CD4-positive, alpha-beta T cell treated with Interleukin-17A for 4 hours (primary cell): ENCODE data around the gene PGA4.
"Not testable (repeated sequence)": the region's sequence is repeated elsewhere in the genome, so short reads cannot be mapped to it uniquely, and the experiment has no call there.

ENCODE experiments used
- DNase-seq: peaks from one replicate; pipeline ENCODE4 v3.0.0-alpha.2; 2020; ENCODE audit warnings: mixed read lengths

PGA4 gene

GRCh38 chr11:61207636-61208310, 14.4 kb upstream of the PGA4 start:
- DNase-seq = not testable (repeated sequence)

DNA sequence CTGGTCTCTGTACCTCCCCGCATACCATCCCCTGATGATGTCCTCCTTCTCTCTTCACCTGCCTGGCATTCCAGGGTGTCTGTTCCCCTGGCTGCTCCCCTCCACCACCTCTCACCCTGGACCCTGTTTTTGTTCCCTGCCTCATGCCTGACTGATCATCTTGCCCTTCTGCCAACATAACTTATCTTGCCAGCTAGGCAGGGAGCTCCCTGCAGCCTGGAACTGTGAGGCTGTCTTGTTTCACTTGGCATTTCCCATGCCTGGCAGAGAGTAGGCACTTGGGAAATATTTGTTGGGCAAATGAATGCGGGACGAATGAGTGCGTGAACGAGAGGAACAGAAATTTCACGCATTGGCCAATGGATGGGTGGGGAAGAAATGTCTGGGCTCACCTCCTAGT, 11.5 kb upstream of the PGA4 start:
- DNase-seq = not testable (repeated sequence)

DNA sequence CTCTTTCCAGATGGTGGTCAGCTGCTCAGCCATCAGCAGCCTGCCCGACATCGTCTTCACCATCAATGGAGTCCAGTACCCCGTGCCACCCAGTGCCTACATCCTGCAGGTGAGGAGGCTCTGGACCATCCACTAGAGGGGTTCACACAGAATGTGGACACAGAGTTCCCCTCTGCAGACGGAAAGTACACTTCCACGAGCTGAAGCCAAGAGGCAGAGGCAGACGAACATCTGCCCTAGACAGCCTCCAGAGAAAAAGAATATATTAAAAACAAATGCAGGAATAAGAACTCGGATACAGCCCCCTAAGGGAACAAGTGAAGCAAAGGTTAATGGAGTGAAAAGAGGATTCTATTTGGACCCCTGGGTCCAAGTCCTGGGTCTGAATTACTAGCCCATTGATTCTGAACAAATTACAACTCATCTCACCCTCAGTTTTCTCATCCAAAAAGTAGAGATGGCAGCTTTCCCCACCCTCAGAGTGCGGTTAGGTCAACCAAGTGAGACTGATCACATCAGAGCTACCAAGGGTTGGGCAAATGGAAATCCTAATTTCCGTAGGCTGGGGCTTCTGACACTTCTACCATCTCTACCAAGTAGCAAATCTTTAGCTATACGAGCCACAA, 10.7 kb upstream of the PGA4 start:
- not testable (repeated sequence) for DNase-seq

- DNase-seq = not testable (repeated sequence)
Measured at GRCh38 chr11:61212202-61212601, 9.9 kb upstream of the PGA4 start.

- DNase-seq = not testable (repeated sequence)
Measured at GRCh38 chr11:61213711-61214324, 8.3 kb upstream of the PGA4 start.

GRCh38 chr11:61218306-61218705, 3.8 kb upstream of the PGA4 start:
- not testable (repeated sequence) for DNase-seq

DNA sequence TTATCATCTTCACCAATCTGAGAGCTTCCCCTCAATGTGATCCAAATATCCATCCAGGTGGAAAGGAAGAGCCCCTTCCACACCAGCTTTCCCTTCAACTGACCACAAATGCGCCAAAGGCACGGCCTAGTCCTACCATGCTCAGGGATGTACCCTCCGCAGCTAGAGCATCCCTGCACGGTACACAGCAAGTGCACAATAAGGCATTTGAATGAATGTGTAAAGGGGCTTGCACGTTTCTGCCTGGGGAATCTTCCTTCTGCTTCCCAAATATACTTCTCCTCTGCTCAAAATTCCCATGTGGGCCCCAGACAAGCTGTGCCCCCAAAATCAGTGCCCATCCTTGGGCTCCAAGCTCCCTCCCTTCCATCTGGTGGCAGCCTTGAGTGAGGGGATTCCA, 3.1 kb upstream of the PGA4 start:
- not testable (repeated sequence) for DNase-seq

DNA sequence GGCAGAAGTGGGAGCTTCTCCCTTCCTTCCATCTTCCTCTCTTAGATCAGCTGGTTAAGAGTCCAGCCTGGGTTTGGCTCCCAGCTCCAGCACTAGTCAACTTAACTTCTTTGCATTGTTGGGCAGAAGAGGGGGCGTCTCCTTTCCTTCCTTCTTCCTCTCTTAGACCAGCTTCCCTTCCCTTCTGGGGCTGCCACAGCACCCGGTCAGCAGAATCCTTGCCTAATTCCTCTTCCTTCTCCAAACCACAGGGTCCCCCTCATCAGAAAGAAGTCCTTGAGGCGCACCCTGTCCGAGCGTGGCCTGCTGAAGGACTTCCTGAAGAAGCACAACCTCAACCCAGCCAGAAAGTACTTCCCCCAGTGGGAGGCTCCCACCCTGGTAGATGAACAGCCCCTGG, 545 bp downstream of the PGA4 start:
- not testable (repeated sequence) for DNase-seq

DNA sequence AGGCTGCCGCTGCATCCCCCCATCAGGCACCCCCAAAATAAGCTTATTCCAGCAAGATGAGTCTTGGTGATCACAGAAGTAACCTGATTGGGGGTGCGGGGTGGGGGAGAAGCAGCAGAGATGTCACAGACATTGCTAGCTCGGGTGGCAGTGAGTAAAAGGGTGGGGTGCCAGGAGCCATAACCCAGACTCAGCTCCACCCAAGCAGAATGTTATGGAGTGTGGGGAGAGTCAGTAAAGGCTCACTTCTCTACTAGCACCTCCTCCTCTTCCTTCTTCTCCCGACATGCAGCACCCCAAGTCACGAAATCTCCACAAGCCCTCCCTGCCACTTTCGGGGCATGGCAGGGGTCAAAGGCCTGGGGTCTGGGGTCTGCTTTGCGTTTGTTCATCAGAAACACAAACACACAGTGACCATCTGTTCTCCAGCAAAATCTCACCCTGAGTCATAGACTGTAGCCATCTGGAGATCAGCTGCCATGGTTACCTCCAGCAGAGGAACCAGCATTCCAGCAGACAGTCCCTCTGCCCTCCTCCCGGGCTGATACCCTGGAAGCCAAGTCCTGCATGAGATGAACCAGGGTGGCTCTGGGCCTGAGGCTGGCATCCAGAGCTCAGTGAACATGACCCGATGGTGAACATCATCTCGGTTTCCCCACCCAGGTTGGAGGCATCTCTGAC, 4.5 kb downstream of the PGA4 start:
- not testable (repeated sequence) for DNase-seq

DNA sequence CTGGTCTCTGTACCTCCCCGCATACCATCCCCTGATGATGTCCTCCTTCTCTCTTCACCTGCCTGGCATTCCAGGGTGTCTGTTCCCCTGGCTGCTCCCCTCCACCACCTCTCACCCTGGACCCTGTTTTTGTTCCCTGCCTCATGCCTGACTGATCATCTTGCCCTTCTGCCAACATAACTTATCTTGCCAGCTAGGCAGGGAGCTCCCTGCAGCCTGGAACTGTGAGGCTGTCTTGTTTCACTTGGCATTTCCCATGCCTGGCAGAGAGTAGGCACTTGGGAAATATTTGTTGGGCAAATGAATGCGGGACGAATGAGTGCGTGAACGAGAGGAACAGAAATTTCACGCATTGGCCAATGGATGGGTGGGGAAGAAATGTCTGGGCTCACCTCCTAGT, 7.3 kb downstream of the PGA4 start:
- DNase-seq = not testable (repeated sequence)

- DNase-seq = not testable (repeated sequence)
Measured at GRCh38 chr11:61231033-61231432, 8.9 kb downstream of the PGA4 start.

GRCh38 chr11:61231585-61231984, 9.4 kb downstream of the PGA4 start:
- DNase-seq = not testable (repeated sequence)

DNA sequence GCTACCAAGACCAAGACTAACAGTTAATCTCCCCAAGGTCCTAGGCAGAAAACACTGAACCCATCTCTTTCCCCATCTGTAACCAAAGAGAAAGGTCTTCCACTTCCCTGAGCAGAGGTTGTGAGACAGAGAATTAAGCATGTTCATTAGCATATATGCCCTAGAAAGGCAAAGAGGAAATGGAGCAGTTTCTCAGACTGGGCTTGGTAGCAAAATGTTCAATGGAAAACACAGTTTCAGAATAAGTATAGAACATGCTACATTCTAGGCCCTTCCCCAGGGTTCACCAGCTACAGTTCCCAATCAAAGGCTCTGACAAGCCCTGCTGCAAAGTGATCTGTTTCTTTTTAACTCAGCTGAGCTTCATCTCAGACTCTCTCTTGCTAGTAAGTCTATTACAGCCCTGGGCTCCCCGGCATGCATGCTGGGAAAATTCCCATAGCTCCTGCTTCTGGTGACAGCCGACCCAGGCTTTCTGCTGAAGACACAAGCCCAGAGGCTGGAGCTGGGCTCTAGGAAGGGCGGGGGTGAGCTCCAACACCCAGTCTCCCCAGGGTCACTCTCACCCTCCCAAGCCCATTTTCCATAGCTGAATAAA, 10.5 kb downstream of the PGA4 start:
- DNase-seq = not testable (repeated sequence)

- DNase-seq = not testable (repeated sequence)
Measured at GRCh38 chr11:61237130-61237529, 15.0 kb downstream of the PGA4 start.

- DNase-seq = not testable (repeated sequence)
Measured at GRCh38 chr11:61240288-61240687, 18.1 kb downstream of the PGA4 start.

GRCh38 chr11:61240875-61241274, 18.7 kb downstream of the PGA4 start, which contains the start of gene PGA5:
TSS of gene PGA5 (plus strand) at chr11:61241175. CDS start at chr11:61241227, 52 bp downstream.
- DNase-seq = not testable (repeated sequence)

GRCh38 chr11:61241526-61241925, 19.4 kb downstream of the PGA4 start:
- DNase-seq = not testable (repeated sequence)

- DNase-seq = not testable (repeated sequence)
Measured at GRCh38 chr11:61245284-61245964, 23.3 kb downstream of the PGA4 start.

DNA sequence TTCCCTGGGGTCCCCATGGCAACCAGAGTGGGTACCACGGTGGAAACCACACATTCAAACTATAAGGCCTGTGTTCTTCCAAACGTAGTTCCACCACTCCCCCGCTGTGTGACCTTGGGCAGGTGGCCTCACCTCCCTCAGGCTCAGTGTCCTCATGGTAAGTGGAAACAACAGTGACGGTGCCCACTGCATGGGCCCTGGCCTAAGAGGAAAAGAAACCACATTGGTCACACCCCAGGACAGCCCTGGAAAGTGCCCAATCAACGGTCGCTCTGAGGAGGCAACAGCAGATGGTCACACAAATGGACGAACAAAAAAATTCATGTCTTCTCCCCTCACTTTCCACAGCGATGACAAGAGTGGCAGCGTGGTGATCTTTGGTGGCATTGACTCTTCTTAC, 25.9 kb downstream of the PGA4 start:
- not testable (repeated sequence) for DNase-seq

- not testable (repeated sequence) for DNase-seq
Measured at GRCh38 chr11:61249201-61249600, 27.1 kb downstream of the PGA4 start.

GRCh38 chr11:61250796-61251765, 28.9 kb downstream of the PGA4 start:
- not testable (repeated sequence) for DNase-seq
